Choroid plexus epithelial cell (primary cell): ENCODE results near the gene CLPX.
"Not testable (repeated sequence)": the region's sequence is repeated elsewhere in the genome, so short reads cannot be mapped to it uniquely, and the experiment has no call there.

ENCODE experiments used
- DNase-seq: peaks from one replicate; pipeline ENCODE4 v3.0.0-alpha.2; 2010; ENCODE audit warnings: low read depth
- H3K4me3 ChIP-seq: 2 replicates; pipeline ENCODE4 v1.5.1; 2011; ENCODE audit warnings: low read depth, mild to moderate bottlenecking, control low read depth, low read length, moderate library complexity
- TF ChIP-seq, protein P1 (sequence below): conservative IDR thresholded peaks from 2 replicates; pipeline ENCODE4 v1.5.1; 2011; ENCODE audit warnings: low read depth, mild to moderate bottlenecking, control low read depth, inconsistent platforms, low read length, moderate library complexity

CLPX gene

DNA sequence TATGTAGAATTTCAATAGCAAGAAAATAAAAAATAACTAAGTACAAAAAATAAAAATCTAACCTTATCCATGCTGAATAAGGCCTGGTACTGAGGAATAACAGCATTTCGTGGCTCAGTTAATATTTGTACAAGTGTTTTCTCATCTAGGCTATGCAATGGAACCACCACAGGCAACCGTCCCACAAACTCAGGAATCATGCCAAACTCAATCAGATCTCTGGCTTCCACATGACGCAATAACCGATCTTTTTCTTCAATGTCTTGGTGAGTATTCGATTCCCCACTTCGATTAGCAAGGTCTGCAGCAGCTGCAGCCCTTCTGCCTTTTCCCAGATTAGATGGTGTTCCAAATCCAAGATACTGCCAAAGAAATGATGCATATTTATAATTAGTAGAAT is 30.4 kb downstream of the CLPX start:
- H3K4me3 ChIP-seq, result no peak overlapping the region
- DNase-seq, result no peak
- TF ChIP-seq, protein P1, sequence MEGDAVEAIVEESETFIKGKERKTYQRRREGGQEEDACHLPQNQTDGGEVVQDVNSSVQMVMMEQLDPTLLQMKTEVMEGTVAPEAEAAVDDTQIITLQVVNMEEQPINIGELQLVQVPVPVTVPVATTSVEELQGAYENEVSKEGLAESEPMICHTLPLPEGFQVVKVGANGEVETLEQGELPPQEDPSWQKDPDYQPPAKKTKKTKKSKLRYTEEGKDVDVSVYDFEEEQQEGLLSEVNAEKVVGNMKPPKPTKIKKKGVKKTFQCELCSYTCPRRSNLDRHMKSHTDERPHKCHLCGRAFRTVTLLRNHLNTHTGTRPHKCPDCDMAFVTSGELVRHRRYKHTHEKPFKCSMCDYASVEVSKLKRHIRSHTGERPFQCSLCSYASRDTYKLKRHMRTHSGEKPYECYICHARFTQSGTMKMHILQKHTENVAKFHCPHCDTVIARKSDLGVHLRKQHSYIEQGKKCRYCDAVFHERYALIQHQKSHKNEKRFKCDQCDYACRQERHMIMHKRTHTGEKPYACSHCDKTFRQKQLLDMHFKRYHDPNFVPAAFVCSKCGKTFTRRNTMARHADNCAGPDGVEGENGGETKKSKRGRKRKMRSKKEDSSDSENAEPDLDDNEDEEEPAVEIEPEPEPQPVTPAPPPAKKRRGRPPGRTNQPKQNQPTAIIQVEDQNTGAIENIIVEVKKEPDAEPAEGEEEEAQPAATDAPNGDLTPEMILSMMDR, result no peak

DNA sequence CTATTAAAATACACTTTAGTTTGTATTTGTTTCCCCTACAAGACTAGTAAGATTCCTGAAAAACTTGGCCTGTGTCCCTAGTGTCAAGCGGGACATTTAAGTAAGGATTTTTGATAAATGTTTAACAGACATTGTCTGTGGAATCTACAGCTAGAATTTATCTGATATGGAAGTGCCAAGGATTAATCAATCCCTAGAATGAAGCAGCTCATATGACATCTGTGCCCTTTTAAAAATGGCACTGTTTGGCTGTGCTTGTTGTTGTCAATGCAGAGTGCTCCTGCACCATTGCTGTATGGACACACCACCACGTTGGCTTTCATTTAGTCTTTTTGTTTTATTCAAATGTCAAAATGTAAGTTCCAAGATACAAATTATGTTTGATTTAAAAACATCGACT is 37.2 kb downstream of the CLPX start:
- H3K4me3 ChIP-seq, result no peak overlapping the region
- no peak for DNase-seq
- TF ChIP-seq, protein P1, result no peak

DNA sequence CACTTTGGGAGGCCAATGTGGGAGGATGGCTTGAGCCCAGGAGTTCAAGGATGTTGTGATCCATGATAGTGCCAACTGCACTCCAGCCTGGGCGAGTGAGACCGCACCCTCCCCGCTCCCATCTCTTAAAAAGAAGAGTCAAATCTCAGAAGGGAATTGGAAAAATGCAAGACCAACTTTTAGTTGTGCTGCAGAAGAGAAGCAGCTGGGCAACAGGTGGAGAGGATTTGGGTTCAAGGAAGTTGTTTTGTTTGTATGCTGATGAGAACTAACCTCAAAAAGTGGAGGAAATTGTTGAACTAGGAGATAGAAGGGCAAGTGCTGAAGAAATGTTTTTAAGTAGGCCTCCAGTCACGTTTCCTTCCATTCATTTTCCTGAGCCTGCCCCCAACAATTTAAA is 38.7 kb downstream of the CLPX start:
- TF ChIP-seq, protein P1, result no peak
- no peak overlapping the region for H3K4me3 ChIP-seq
- DNase-seq, result no peak

DNA sequence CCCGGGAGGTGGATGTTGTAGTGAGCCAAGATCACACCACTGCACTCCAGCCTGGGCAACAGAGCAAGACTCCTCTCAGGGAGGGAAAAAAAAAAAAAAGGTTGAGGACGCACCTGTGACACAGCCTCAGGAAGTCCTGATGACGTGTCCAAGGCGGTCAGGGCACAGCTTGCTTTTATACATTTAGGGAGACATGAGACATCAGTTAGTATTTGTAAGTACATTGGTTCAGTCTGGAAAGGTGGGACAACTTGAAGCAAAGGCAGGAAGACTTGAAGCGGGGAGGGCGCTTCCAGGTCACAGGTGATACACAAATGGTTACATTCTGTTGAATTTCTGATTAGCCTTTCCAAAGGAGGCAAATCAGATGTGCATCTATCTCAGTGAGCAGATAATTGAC is 46.5 kb downstream of the CLPX start:
- not testable (repeated sequence) for H3K4me3 ChIP-seq, DNase-seq

DNA sequence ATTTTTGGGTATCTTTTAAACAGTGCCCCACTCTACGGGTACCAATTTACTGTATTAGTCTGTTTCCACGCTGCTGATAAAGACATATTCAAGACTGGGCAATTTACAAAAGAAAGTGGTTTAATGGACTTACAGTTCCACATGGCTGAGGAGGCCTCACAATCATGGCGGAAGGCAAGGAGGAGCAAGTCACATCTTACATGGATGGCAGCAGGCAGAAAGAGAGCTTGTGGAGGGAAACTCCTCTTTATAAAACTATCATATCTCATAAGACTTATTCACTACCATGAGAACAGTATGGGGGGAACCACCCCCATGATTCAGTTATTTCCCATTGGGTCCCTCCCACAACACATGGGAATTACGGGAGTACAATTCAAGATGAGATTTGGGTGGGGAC is 47.2 kb downstream of the CLPX start:
- not testable (repeated sequence) for H3K4me3 ChIP-seq, DNase-seq

DNA sequence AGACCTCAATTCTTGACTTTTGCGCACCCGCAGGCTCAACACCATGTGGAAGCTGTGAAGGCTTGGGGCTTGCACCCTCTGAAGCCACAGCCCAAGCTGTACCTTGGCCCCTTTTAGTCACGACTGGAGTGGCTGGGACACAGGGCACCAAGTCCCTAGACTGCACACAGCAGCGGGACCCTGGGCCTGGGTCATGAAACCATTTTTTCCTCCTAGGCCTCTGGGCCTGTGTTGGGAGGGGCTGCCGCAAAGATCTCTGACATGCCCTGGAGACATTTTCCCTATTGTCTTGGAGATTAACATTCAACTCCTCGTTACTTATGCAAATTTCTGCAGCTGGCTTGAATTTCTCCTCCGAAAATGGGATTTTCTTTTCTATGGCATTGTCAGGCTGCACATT is 48.1 kb downstream of the CLPX start:
- not testable (repeated sequence) for H3K4me3 ChIP-seq, DNase-seq

DNA sequence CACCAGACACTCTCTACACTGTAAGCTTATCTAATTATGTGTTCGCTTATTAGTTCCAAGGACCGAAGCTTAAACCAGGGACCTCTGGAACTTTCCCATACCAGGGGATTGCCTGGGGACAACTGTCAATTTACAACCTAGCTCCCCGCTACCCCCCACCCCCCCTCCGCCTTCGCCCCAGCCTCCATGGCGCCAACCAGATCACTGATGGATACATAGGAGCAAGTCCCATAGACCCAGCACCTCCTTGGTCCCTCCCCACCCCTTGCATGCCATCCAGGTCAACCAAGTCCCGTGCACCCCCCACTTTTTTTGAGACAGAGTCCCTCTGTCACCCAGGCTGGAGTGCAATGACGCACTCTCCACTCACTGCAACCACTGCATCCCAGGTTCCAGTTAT is 50.6 kb downstream of the CLPX start:
- H3K4me3 ChIP-seq, result no peak overlapping the region
- TF ChIP-seq, protein P1, result no peak
- no peak for DNase-seq

DNA sequence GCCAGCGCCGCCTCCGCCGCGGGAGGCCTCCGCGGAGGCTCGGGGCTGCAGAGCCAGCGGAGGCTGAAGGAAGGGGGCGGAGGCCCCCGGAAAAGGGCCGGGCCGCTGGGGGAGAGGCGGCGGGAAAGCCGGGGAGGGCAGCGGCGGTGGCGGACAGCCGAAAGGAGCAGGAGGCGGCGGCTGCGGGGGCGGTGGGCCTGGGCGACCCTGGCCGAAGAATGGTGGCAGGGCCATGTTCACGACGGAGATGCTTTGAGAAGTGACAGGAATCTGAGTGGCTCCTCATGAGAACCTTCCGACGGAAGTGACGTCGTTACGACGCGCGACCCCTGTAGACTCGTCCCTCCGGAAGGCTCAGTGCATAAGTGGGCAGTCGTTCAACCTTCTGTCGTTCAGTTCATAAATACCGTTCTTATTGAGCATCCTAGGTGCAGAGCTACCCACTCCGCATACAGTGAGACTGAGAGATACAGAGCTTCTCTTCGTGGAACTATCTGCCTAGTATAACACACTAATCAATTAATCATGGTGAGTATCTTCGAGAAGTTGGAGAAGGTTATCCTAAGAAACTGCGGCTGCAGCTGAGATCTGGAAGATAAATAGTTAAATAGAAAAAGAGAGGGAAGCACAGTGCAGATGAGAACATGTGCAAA is 51.5 kb downstream of the CLPX start, which contains the start of gene PDCD7:
Gene PDCD7 (minus strand): TSS at position 261 of the 653 bp plus-strand sequence. CDS start 27 bp downstream, at position 234.
- TF ChIP-seq, protein P1, result no peak
- peak within 1 kb of the TSS; percentile 80 for H3K4me3 ChIP-seq
- peak; percentile 93 for DNase-seq
